A673 (cell line): ENCODE results near the gene LEFTY1.

Source experiments
- EZH2 ChIP-seq: fragments of 200-600 bp; sonication (generic); IDR thresholded peaks from 2 replicates; pipeline ENCODE4 v1.6.1; 2017; ENCODE audit warnings: borderline replicate concordance, low read depth, mild to moderate bottlenecking, mixed read lengths, antibody characterized with exemption, low read length; ENCODE audit not compliant: poor library complexity, severe bottlenecking
- TF ChIP-seq, protein P1 (sequence below): fragments of 300-800, 200-600 bp; sonication (generic); conservative IDR thresholded peaks from 2 replicates; pipeline ENCODE4 v1.5.1; 2017; ENCODE audit warnings: low read depth, mild to moderate bottlenecking, antibody characterized with exemption, low read length, moderate library complexity, mixed read lengths

DNA sequence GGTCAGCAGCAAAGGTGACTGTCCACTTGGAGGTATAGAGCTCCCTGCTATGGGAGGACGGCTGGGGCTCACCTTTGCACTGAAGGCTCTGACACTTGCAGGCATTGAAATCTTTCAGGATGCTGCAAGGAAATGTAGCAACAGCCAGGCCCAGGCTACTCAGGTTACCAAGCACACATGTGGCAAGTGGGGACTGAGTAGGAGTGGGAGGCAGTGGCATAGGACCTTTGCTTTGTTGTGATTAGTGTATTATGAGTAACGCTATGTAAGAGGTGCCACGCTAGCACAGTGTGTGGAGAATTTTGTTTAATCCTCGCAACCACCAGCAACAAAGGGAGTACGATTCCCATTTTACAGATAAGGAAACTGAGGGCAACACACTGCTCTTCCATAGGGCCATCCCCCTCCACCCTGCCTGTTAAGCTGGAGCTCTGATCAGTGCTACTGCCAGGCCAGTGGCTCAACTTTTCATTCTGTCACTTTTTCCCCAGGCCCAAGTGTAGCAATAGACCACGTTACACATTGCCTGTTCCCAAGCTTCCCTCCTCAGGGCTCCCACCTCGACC lies 28.0 kb downstream of the LEFTY1 start:
- TF ChIP-seq, protein P1, sequence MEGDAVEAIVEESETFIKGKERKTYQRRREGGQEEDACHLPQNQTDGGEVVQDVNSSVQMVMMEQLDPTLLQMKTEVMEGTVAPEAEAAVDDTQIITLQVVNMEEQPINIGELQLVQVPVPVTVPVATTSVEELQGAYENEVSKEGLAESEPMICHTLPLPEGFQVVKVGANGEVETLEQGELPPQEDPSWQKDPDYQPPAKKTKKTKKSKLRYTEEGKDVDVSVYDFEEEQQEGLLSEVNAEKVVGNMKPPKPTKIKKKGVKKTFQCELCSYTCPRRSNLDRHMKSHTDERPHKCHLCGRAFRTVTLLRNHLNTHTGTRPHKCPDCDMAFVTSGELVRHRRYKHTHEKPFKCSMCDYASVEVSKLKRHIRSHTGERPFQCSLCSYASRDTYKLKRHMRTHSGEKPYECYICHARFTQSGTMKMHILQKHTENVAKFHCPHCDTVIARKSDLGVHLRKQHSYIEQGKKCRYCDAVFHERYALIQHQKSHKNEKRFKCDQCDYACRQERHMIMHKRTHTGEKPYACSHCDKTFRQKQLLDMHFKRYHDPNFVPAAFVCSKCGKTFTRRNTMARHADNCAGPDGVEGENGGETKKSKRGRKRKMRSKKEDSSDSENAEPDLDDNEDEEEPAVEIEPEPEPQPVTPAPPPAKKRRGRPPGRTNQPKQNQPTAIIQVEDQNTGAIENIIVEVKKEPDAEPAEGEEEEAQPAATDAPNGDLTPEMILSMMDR, result no peak
- TF ChIP-seq EZH2, result no peak
